Measurements from ENCODE around the gene ENOPH1. TPM values are rescaled to one million over a fixed set of nuclear protein-coding genes. Genes with fewer than 3 reads are reported as not detected.

ENOPH1 gene
- total and polyA plus RNA-seq, 9 of the 15 experiments (the other 6 are each of a cell fraction or from before 2014, with no cell fraction given) = 29.8 to 71.4 (median 48.9) TPM

GRCh38 chr4:82430193-82430963, at the start of gene ENOPH1, which contains the start of gene HNRNPDL (continued):
- TF ChIP-seq ATF3 (IDR thresholded peaks at IDR 0.05) = no peak
- peak; percentile 54; the same call in 1 of the 2 replicates for TF ChIP-seq ATF3 (CRISPR knock-in tag; conservative IDR thresholded peaks at IDR 0.05)
- TF ChIP-seq MAX (CRISPR knock-in tag; IDR thresholded peaks at IDR 0.05) = peak; percentile 94
- peak; percentile 95 for TF ChIP-seq NKRF (IDR thresholded peaks at IDR 0.05; ENCODE audit: borderline replicate concordance)
- no peak for TF ChIP-seq LEF1 (IDR thresholded peaks at IDR 0.05)
- peak; percentile 87; the same call in 1 of the 2 replicates for TF ChIP-seq E2F5 (CRISPR knock-in tag; IDR thresholded peaks at IDR 0.05)
- TF ChIP-seq SP2 (IDR thresholded peaks at IDR 0.05; ENCODE audit: extremely low read depth, low read depth, low read length, poor library complexity, severe bottlenecking) = peak; percentile 22
- no peak; the same call in 1 of the 2 replicates for TF ChIP-seq ZBTB43 (CRISPR knock-in tag; IDR thresholded peaks at IDR 0.05)
- peak; percentile 98 for TF ChIP-seq BHLHE40 (IDR thresholded peaks at IDR 0.05; ENCODE audit: low read length)
- peak; percentile 40 for TF ChIP-seq REST (IDR thresholded peaks at IDR 0.05; ENCODE audit: borderline replicate concordance)
- no peak for TF ChIP-seq REST (CRISPR knock-in tag; IDR thresholded peaks at IDR 0.05; ENCODE audit: low read depth)
- no peak for TF ChIP-seq ZC3H4 (CRISPR knock-in tag; IDR thresholded peaks at IDR 0.05; ENCODE audit: borderline replicate concordance)
